NCI-H187 treated with DMSO at 0.1 percent for 48 hours (cell line): Measurements from ENCODE around the gene ZNF205.
"Not testable (repeated sequence)": the region's sequence is repeated elsewhere in the genome, so short reads cannot be mapped to it uniquely, and the experiment has no call there.

Experiments
- DNase-seq: peaks from one replicate; lab custom pipeline; 2025; lab: John Stamatoyannopoulos, UW

Gene ZNF205

DNA sequence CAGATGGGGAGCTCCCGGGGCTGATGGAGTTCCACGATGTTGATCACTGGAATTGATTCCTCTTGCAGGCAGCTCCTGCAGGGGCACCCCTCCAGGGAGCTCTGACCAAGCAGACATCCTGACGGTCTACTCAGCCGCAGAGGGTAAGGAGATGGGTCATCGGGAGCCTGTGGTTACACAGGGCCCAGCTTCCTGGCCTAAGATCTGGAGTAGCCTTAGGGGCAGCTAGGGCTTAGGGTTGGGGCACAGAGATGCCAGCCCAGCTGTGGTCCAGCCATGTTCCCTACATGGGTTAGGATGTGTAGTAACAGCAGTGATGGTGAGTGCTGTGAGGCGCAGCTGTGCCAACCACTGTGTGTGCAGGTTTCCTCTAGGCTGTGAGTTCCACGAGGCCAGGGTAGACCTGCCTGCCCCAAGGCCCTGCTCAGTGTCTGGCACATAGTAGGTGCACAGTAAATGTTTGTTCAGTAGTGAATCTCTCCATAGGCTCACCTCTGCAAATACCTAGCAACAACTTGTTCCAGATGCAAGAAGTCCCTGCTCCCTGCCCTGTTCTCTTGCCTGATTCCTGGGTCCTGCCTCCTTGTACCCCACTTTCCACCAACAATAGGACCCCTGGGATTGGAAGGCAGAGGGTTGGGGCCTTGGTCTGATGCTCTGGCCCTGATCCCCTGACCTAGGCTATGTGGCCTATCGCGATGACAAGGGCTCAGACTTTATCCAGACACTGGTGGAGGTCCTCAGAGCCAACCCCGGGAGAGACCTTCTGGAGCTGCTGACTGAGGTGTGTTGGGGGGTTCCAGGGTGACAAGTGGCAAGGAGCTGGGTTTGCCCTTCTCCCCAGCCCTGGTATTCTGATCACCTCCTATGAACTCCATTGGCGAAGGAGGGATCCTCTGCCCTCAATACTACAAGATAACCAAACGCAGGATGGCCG lies 36.1 kb downstream of the ZNF205 start:
- DNase-seq = no peak

DNA sequence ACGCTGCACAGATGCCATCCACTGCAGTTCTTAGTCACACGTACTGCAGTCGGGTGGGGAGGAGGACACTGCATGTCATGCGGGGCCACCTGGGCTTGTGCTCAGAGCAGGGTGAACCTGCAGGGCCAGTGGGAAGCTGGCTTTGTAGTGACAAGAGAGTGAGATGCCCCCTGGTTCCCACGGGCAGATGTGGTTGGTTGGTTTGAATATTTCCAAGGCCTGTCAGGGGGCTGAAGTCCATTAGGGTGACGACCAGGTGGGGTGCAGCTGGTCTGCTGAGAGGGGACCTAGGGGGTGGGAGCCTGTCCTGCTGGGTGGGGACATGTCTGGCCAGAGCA lies 36.8 kb downstream of the ZNF205 start:
- DNase-seq = no peak

DNA sequence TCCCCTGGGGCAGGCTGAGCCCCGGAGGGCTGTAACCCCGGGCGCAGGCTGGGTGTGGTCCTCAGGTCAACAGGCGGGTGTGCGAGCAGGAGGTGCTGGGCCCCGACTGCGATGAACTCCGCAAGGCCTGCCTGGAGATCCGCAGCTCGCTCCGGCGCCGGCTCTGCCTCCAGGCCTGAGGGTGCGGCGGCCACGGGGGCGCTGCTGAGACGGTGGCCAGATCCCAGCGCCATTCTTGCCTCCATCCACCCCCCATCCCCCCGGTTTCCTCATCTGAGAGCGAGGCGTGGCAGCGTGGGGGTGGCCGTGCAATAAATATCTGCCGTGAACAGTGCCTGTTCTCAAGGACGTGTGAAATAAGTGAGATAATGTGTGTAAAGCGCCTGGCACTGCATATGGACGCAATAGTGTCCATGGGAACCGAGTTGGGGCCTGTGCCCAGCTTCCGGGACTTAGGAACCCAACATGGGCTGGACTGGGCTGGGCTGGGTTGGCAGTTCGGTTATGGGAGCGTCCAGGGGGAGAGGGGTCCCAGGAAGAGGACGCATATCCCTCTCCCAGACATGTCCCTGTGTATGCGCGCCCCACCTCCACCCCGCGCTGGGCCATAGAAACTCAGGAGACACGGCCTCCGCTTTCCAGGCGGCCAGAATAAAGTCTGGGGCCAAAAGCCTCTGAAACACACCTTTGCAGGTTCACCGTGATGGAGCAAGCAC lies 37.4 kb downstream of the ZNF205 start:
- DNase-seq = no peak

DNA sequence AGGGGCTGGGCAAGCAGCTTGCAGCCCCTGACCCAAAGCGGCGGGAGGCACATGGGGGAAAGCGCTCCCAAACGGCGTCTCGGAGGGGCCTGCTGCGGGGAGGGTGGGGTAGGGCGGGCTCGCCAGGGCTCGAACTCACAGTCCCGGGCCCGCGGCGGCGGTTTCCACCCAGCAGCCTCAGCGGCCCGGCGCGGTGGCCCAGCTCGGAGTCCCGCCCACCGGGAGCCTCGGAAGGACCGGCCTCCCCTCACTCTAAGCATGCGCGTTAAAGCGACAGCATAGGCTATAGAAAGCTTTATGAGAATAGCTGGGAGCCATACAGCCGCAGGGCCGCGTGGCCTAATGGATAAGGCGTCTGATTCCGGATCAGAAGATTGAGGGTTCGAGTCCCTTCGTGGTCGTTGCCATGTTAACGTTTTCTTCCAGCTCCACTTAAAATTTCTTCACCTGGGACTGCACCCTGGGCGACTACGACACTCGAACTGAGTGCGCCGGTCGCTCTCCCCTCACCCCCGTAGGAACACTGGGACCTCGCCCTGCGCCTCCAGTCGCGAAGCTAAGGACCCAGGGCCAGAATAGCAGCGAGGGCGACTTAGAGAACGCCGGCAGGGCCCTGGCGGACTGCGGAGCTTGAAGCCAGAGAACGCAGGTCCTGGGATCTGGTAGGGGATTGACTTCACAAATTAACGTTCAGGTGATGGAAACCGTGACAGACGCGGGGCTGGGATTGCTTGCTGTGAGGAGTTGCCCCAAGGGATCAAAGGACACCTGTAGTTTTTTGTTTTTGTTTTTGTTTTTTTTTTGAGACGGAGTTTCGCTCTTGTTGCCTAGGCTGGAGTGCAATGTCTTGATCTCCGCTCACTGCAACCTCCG lies 38.2 kb downstream of the ZNF205 start:
- peak; percentile 95 for DNase-seq

DNA sequence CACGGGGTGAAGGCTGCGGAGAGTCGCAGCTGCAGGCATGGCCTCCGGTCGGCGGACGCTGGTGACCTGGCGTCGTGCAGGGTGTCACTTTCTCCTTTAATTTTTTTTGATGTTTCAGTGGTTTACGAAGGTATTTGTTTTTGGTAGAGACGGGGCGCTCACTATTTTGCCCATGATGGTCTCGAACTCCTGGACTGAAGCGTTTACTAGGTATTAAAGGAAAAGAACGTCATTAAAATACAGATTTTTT lies 39.6 kb downstream of the ZNF205 start:
- no peak for DNase-seq

DNA sequence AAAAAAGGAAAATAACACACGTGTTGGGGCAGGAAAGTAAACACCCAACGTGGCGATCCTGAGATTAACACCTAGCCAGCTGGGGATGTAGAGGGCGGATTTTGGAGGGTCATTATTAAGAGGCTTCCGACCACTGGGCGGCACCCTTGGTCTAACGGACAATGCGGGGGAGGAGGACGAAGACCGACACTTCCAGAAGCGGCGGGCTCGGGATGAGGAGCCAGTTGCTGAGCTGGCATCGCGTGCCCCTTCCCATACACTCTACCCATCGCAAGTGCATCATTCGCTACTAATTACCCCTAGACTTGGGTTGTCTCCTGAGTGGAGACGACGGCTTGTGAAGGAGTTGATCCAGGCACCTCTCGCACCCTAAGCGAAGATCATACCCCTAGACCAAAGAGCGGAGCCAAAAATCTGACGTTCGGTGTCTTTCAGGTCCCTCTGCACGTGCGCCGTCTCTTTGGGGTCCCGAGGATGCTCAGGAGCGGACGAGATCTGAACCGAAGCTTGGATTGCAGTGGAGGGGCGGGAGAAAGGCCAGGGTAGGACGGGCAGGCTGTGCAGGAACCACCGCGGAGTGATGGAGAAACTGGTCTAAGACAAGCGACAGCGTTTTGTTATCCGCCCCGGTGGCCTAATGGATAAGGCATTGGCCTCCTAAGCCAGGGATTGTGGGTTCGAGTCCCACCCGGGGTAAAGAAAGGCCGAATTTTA lies 40.0 kb downstream of the ZNF205 start:
- DNase-seq = peak; percentile 67

DNA sequence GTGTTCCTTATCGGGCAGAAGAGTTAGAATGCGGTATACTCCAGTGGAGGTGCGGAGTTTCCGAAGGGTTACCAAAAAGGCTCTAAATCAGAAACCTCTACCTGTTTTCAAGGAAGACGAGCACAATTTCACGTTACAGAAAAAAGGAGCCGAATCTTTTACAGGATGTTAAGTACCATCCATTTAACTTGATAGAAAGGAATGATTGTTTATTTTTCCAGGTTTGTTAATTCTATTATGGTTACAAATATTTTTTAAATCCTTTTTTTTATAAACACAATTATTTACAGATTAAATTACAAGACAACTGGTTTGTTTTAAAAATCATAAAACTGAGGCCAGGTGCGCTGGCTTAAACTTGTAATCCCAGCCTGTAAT lies 40.6 kb downstream of the ZNF205 start:
- DNase-seq = no peak

DNA sequence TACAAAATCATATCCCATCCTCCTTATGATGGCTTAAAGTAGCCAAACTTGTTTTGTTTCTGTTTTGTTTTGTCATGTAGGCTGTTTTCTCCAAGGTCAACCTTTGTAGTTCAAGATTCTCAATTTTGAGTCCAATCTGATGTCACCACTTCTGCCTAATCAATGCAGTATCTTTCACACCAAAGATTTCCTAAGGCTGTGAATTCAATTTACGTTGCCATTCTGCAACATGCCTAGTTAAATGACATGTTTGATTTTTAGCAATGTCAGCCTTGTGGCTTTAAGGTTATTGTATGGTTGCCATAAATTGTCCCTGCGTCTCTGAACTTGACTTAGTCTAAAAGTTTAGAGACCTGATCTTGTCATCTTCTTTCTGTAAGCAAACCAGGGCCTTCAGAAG lies 42.8 kb downstream of the ZNF205 start:
- DNase-seq = no peak

DNA sequence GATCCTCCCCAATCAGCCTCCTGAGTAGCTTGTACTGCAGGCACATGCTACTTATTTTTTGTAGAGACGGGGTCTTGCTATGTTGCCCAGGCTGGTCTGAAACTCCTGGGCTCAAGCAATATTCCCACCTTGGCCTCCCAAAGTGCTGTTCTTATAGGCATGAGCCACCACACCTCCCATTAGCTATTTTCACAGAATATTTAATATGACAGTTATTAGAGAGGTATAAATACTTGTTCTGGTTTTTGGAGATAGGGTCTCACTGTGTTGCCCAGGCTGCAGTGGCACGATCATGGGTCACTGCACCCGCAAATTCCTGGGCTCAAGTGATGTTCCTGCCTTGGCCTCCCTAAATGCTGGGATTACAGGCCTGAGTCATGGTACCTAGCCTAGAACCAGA lies 43.6 kb downstream of the ZNF205 start:
- no peak for DNase-seq

DNA sequence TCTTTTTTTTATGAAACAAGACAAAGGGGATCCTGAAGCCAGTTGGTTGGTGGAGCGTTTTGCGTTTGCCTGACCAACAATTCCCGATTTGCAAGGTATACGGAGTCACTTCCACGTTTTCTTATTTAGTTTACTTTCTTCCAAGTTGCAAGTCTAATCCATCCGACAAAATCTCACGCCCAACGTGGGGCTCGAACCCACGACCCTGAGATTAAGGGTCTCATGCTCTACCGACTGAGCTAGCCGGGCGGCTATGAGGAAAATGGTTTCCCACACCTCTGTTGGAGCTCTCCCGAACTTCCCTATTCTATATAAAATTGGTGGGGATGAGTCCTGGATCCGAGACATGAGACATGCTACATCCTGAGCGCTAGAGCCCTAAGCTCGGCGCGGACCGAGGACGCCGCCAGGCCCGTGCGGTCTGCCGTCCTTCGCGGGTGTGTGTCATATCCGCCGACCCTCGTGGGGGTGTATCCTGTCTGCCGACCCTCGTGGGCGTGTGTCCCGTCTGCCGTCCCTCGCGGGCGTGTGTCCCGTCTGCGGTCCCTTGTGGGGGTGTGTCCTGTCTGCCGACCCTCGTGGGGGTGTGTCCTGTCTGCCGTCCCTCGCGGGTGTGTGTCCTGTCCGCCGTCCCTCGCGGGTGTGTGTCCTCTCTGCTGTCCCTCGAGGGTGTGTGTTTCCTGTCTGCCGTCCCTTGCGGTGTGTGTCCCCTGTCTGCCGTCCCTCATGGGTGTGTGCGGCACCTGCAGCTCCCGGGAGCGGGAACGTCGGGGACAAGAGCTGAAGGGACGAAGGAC lies 45.0 kb downstream of the ZNF205 start:
- DNase-seq = peak; percentile 58

DNA sequence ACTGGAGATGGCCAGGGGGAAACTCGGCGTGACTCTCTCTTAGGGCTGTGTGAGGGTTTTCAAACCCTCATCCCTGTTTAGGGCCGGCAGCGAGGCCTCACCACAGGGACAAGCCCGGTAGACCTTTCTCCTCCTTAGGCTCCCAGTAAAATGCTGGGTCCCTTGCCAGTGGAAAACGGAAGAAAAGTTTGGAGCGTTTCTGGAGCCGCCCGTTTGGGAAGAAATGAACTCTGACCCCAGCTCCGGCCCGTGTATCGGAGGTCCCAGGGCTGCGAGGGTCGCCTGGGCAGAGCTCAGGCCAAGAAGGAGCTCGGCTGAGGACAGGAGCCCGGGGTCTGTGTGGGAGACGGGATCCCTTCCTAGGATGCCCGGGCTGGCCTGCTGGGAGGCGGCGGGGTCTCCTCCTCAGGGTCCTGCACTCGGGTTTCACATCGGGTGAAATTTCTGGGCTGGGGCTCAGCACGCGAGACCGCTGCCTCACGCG lies 45.7 kb downstream of the ZNF205 start:
- no peak for DNase-seq

DNA sequence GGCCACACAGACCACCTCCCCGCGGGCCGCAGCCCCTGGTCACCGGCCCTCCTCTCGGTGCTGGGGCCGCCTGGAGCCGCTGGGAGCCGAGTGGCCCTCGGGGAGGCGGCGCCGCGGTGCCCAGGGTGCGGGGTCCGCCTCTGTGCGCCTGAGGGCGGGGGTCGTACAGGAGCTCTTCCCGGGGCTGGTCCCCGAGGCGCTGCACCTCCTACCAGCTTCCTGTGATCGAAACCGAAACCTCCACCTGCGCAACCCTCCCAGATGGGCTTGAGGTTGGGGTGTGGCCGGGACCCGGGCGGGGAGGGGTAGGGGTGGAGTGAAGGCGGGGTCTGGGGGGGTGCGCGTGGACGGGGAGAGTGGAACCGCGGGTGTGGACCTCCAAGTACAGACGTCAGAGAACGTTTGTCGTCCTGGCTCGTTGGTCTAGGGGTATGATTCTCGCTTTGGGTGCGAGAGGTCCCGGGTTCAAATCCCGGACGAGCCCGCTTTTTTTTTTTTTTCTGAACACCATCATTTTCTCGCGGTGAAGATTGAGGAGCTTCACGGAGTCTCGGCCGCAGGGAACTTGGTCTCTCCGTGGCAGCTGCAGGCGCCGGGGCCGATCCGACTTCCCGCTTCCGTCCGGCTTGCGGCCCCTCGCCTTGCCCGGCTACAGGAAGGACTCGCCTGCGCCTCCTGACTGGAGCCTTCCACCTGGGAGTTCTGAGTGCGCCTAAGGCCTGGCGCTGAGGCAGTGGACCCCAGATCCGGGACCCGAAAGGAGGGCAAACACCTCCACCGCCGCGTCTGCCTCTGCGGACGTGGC lies 46.3 kb downstream of the ZNF205 start:
- peak; percentile 58 for DNase-seq

DNA sequence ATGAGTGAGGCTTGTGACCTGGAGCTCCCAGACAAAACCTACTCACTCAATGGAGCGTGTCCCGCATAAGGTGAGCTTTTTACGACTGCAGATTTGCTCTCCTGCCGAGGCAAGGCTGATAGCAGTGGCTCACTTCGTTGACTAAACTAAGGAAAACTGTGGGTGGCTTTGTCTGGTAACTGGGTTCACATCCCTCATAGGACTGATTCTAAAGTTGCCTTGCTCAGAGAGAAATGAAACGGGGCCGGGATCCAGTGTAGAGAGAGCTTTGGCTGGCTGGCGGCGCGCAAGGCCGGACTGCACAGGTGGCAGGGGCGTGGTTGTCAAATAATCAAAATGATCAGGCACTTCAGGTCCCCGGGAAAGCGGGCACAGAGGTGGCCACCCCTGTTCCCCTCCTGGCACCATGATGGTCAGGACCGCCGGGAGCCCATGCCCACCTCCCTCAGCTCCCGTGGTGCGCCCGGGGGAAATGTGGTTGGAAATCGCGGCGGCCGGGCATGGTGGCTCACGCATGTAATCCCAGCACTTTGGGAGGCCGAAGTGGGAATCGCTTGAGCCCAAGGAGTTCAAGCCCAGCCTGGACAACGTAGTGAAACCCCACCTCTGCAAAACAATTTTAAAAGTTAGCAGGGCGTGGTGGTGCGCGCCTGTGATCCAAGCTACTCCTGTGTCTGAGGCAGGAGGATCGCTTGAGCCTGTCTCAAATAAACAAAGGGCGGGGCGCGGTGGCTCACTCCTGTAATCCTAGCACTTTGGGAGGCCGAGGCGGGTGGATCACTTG lies 49.0 kb downstream of the ZNF205 start:
- no peak for DNase-seq

DNA sequence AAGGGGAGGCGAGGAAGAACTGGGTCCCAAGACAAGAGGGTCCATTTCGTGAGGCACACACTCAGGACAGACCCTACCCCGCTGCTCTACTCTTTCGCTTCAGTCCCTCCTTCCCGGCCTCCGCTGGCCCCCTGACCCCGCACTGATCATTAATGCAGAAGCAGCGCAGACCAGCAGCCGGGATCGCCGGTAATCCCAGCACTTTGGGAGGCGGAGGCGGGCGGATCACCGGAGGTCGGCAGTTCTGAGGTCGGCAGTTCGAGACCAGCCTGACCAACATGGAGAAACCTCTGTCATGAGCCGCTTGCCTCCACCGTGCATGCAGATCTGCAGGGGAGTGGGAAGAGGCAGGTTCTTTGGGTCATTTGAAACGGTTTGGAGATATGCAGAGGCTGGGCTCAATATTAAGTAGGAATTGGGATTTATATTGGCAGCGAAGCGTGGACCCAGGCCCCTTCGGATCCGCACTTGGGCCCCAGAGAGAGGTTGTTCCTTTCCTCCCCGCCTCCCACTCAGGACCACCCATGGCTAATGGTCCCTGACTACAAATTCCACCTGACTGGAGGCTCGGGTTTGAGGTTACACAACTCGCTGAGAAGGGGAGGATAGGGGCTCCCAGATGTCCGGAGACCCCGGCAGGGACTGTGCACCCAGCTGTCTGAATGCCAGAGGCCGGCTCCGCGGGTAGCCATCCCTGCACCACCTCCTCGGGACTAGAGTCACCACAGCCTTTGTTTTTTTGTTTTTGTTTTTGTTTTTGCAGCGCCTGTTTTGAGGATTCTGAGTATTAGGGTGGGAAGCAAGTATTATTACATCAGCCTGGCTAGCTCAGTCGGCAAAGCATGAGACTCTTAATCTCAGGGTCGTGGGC lies 52.0 kb downstream of the ZNF205 start:
- DNase-seq = no peak

DNA sequence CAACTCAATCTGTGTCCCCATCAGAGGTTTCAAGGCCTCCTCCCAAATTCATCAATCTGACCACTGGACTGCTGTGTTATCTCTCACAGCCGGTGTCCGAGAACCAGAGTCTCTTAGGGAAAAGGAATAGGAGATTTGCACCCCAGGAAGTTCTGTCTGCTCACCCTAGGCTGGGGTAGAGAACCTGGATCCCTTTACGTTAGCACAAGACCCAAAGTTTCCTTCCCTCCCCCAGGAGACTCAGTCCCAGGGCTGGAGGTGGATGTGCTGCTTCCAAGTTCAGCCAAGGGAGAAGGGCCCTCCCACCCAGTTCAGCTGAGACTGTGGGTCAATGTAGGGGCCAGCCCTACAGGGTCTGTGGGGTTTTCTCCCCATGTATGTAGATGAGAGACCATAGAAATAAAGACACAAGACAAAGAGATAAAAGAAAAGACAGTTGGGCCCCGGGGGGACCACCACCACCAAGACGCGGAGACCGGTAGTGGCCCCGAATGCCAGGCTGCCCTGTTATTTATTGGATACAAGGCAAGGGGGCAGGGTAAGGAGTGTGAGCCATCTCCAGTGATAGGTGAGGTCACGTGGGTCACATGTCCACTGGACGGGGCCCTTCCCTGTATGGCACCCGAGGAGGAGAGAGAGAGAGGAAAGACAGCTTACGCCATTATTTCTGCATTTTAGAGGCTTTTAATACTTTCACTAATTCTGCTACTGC lies 52.9 kb downstream of the ZNF205 start:
- DNase-seq = no peak

DNA sequence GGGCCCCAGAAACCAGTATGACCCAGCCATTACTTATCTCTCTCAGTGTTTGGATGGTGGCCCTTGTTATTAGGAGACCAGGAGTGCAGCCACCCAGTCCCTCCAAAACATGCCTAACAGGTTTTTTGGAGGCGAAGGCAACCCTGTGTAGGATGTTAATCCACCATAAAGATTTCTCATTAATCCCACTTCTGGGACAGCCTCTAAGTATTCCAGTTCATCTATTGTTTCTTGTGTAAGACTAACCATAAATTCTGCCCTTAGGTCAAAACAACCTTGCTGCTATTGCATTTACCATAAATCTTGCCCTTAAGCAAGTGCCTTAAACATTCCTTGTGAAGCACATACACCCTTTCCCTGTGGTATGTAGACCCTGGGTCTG lies 54.1 kb downstream of the ZNF205 start:
- no peak for DNase-seq

DNA sequence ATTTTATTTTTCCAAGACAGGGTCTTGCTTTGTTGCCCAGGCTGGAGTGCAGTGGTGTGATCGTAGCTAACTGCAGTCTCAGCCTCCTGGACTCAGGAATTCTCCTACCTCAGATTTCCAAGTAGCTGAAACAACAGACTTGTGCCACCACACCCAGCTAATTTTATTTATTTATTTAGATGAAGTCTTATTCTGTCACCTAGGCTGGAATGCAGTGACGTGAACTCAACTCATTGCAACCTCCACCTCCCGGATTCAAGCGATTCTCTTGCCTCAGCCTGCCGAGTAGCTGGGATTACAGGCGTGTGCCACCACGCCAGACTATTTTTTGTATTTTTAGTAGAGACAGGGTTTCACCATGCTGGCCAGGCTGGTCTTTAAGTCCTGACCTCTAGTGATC lies 56.3 kb downstream of the ZNF205 start:
- not testable (repeated sequence) for DNase-seq
